ENCODE measurements around the gene MACROD1.

DNA sequence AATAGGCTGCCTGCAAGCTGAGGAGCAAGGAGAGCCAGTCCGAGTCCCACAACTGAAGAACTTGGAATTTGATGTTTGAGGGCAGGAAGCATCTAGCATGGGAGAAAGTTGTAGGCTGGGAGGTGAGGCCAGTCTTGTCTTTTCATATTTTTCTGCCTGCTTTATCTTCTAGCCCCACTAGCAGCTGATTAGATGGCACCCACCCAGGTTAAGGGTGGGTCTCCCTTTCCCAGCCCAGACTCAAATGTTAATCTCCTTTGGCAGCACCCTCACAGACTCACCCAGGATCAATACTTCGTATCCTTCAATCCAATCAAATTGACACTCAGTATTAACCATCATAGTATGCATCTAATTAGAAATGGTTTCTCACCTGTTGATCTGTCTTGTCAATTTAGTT lies 196.5 kb downstream of the MACROD1 start:
- no peak for TF ChIP-seq POLR2A (IDR thresholded peaks at IDR 0.05)
- TF ChIP-seq, protein P1, sequence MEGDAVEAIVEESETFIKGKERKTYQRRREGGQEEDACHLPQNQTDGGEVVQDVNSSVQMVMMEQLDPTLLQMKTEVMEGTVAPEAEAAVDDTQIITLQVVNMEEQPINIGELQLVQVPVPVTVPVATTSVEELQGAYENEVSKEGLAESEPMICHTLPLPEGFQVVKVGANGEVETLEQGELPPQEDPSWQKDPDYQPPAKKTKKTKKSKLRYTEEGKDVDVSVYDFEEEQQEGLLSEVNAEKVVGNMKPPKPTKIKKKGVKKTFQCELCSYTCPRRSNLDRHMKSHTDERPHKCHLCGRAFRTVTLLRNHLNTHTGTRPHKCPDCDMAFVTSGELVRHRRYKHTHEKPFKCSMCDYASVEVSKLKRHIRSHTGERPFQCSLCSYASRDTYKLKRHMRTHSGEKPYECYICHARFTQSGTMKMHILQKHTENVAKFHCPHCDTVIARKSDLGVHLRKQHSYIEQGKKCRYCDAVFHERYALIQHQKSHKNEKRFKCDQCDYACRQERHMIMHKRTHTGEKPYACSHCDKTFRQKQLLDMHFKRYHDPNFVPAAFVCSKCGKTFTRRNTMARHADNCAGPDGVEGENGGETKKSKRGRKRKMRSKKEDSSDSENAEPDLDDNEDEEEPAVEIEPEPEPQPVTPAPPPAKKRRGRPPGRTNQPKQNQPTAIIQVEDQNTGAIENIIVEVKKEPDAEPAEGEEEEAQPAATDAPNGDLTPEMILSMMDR (IDR thresholded peaks at IDR 0.05): no peak
